LNCaP clone FGC (cell line): Measurements from ENCODE around the gene IGFL4.

ENCODE experiments used
- DNase-seq: peaks from one replicate; pipeline ENCODE4 v3.0.0-alpha.2; 2011; ENCODE audit warnings: low read depth
- H3K4me3 ChIP-seq: 2 replicates; pipeline ENCODE4 v1.5.1; 2011; ENCODE audit warnings: mild to moderate bottlenecking, low read depth, low read length, control low read depth
- CTCF ChIP-seq: IDR thresholded peaks from 2 replicates; pipeline ENCODE4 v1.5.1; 2012; ENCODE audit warnings: mild to moderate bottlenecking; ENCODE audit not compliant: control insufficient read depth, insufficient read depth; ENCODE audit errors: extremely low read depth

IGFL4 gene

DNA sequence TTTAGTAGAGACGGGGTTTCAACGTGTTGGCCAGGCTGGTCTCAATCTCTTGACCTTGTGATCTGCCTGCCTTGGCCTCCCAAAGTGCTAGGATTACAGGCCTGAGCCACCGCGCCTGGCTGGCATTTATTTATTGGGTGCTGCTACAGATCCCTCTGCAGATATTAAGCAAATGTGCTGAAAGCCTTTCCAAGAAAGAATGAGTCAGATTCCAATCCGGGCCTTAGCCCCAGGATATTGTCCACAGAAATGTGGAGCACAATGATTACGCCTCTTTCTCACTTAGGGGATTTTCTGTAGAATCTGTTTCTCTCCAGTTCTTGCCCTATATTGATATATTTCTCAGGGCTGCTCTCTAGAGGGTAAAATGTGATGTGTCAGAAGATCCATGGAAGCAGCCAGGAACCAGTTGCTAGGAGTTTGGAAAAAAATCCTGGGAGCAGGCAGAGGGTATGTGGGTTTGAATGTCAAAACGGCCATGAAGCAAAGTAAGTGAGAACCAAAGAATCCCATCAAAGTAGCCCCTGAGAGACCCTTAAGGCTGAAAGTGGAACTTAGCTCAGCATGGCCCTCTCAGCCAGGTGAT lies 24.8 kb upstream of the IGFL4 start:
- no peak for TF ChIP-seq CTCF
- H3K4me3 ChIP-seq: no peak overlapping the region
- DNase-seq: no peak

DNA sequence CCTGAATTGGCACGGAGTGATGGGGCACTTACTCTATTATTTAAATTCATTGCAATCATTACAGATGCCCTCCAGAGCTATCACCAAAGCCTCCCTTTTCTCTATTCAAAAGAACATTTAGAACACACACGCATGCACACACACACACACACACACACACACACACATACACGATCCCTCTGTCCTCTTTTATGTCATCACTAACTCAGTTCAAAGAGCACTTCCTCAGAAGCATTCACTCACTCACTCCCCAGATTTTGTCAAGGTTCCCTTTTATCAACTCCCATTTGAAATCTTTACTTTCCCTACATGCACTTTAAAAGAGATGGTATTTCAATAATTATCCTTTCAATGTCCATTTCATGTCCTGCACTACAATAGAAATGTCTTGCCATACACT lies 22.4 kb upstream of the IGFL4 start:
- no peak for TF ChIP-seq CTCF
- DNase-seq: no peak
- H3K4me3 ChIP-seq: no peak overlapping the region

GRCh38 chr19:46060012-46060411 lies 19.2 kb upstream of the IGFL4 start:
- no peak for TF ChIP-seq CTCF

GRCh38 chr19:46058778-46059177 lies 18.0 kb upstream of the IGFL4 start:
- no peak overlapping the region for H3K4me3 ChIP-seq
- no peak for DNase-seq
- TF ChIP-seq CTCF: no peak

More at GRCh38 chr19:46060012-46060411, 19.2 kb upstream of the IGFL4 start:
- no peak for DNase-seq
- H3K4me3 ChIP-seq: no peak overlapping the region

GRCh38 chr19:46056536-46056935 lies 15.7 kb upstream of the IGFL4 start:
- H3K4me3 ChIP-seq: no peak overlapping the region
- DNase-seq: no peak
- TF ChIP-seq CTCF: no peak

DNA sequence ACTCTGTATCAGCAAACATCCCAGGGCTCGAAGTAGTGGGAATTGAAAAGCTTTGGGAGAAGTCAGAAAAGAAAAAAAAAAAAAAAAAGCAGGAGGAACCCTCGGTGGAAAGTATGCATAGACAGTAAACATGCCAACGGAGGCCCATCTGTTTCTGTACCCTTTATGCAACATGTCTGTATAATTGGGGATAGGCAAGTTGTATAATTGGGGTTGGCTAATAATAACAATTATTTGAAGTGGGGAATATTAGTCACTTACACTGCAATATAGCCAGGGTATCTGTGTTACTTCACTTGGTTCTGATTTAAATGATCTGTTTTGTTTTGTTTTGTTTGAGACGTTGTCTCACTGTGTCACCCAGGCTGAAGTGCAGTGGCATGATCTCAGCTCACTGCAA lies 12.1 kb upstream of the IGFL4 start:
- no peak overlapping the region for H3K4me3 ChIP-seq
- TF ChIP-seq CTCF: no peak
- no peak for DNase-seq

GRCh38 chr19:46049597-46049996 lies 8.8 kb upstream of the IGFL4 start:
- H3K4me3 ChIP-seq: no peak overlapping the region
- no peak for TF ChIP-seq CTCF
- DNase-seq: no peak
